ENCODE data around the gene DAB1.
"Not testable (repeated sequence)": the region's sequence is repeated elsewhere in the genome, so short reads cannot be mapped to it uniquely, and the experiment has no call there.

The DAB1 gene

DNA sequence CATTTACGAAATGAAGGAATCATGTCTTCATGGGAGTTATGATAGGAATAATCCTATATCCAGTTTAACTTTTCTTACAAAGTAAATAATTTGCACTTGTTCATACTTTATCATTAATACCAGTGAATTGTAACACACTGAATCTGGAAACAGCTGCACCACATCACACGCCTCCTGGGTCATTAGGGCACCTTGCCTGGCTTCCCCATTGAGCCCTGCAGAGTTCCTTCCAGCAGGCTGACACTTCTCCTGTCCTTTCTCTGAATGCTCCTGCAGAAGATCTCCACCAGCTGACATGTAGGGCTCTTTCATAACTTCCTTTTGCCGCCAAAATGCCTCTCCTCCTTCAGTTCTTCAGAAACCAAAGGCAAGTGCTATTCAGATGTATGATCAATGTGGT lies 201.1 kb downstream of the DAB1 start:
- ATAC-seq (replicated peaks) (no peak), DNase-seq (no peak)
- peaks cover 0 to 5% of the 10 kb centered on the region in 2 donors for H3K27me3 Mint-ChIP-seq
- no peaks in the 10 kb centered on the region for H3K4me1 Mint-ChIP-seq (ENCODE audit: low read depth in 2 of 2)
- no peaks in the 10 kb centered on the region for H3K36me3 Mint-ChIP-seq (ENCODE audit: insufficient read depth)
- H3K4me3 Mint-ChIP-seq: no peak overlapping the region
- no peak overlapping the region for H3K27ac Mint-ChIP-seq
- H3K9me3 Mint-ChIP-seq: peaks cover 0 to 5% of the 10 kb centered on the region in 2 donors

- peaks cover 0 to 3% of the 10 kb centered on the region in 2 donors for H3K27me3 Mint-ChIP-seq
- no peak for DNase-seq
- H3K4me3 Mint-ChIP-seq: no peak overlapping the region
- H3K9me3 Mint-ChIP-seq: peaks cover 0 to 5% of the 10 kb centered on the region in 2 donors
- no peaks in the 10 kb centered on the region for H3K36me3 Mint-ChIP-seq (ENCODE audit: insufficient read depth)
- no peak for ATAC-seq (replicated peaks)
- H3K4me1 Mint-ChIP-seq (ENCODE audit: low read depth in 2 of 2): no peaks in the 10 kb centered on the region
- H3K27ac Mint-ChIP-seq: no peak overlapping the region
Observed at GRCh38 chr1:57222307-57222706, 201.6 kb downstream of the DAB1 start.

DNA sequence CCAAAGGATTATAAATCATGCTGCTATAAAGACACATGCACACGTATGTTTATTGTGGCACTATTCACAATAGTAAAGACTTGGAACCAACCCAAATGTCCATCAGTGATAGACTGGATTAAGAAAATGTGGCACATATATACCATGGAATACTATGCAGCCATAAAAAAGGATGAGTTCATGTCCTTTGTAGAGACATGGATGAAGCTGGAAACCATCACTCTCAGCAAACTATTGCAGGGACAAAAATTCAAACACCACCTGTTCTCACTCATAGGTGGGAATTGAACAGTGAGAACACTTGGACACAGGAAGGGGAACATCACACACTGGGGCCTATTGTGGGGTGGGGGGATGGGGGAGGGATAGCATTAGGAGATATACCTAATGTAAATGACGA lies 203.0 kb downstream of the DAB1 start:
- not testable (repeated sequence) for H3K9me3 Mint-ChIP-seq; ATAC-seq (replicated peaks); H3K36me3 Mint-ChIP-seq (ENCODE audit: insufficient read depth); H3K4me3 Mint-ChIP-seq; DNase-seq; H3K27me3 Mint-ChIP-seq; H3K4me1 Mint-ChIP-seq (ENCODE audit: low read depth in 2 of 2); H3K27ac Mint-ChIP-seq

- no peak for DNase-seq
- Mint-ChIP-seq H3K4me1 (ENCODE audit: low read depth in 2 of 2) (no peaks in the 10 kb centered on the region), H3K36me3 (ENCODE audit: insufficient read depth) (no peaks in the 10 kb centered on the region), H3K27ac (no peak overlapping the region), H3K9me3 (peaks cover 0 to 3% of the 10 kb centered on the region in 2 donors), H3K4me3 (no peak overlapping the region), H3K27me3 (no peaks in the 10 kb centered on the region)
- no peak for ATAC-seq (replicated peaks)
Observed at GRCh38 chr1:57218487-57219079, 205.3 kb downstream of the DAB1 start.

DNA sequence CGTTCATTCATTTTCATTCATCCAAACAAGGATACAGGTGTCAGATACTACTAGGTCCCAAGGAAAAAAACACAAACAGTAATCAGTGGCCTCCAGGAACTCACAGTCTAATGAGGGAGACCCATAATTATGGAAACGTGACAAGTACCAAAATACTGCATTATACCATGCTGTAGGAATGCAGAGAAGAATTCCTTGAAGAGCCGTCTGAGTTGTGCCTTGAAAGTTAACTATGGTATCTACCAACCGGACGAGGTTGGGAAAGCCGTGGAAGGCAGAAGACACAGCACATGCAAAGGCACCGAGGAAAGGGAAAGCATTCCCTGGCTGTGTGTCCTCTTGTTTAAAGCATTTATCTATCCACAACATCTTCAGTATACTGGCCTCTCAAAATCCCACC lies 206.0 kb downstream of the DAB1 start:
- H3K9me3 Mint-ChIP-seq: peaks cover 0 to 3% of the 10 kb centered on the region in 2 donors
- no peak overlapping the region for H3K4me3 Mint-ChIP-seq
- ATAC-seq (replicated peaks) (no peak), DNase-seq (no peak)
- no peaks in the 10 kb centered on the region for H3K27me3 Mint-ChIP-seq
- no peaks in the 10 kb centered on the region for H3K4me1 Mint-ChIP-seq (ENCODE audit: low read depth in 2 of 2)
- H3K36me3 Mint-ChIP-seq (ENCODE audit: insufficient read depth): no peaks in the 10 kb centered on the region
- no peak overlapping the region for H3K27ac Mint-ChIP-seq

DNA sequence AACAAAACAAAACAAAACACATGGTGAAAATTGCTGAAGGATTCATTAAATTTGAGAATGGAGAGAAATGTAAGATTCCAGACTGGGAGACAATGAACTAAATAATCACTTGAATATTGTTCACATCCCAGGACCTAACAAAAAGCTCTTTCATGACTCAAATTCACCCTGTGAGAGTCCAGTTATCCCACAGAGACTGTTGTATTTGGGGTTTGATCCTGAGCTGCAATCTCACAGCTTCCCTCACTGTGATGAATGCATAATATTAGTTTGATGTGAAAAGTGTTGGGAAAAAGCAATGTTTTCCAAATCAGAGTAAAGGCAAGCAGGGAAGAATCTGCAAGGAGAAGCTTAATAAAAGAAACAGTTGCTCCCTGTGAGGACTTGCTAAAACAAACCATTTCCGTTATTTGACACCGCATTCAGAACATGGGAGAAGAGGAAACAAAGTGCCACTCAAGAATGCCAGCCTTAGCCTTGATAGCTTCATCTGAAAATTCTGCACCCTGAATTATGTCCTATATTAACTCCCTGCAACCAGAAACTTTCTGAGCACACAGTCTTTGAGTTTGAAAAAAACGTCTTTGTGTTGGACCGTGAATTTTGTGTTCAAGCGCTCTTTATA lies 208.8 kb downstream of the DAB1 start:
- Mint-ChIP-seq H3K27me3 (no peaks in the 10 kb centered on the region), H3K27ac (no peak overlapping the region), H3K4me1 (ENCODE audit: low read depth in 2 of 2) (no peaks in the 10 kb centered on the region), H3K9me3 (peaks cover 0 to 3% of the 10 kb centered on the region in 2 donors), H3K36me3 (ENCODE audit: insufficient read depth) (no peaks in the 10 kb centered on the region), H3K4me3 (no peak overlapping the region)
- no peak for ATAC-seq (replicated peaks)
- no peak for DNase-seq

GRCh38 chr1:57210881-57211280 lies 213.0 kb downstream of the DAB1 start:
- no peak overlapping the region for H3K27ac Mint-ChIP-seq
- no peaks in the 10 kb centered on the region for H3K36me3 Mint-ChIP-seq (ENCODE audit: insufficient read depth)
- ATAC-seq (replicated peaks) (no peak), DNase-seq (no peak)
- no peaks in the 10 kb centered on the region for H3K4me1 Mint-ChIP-seq (ENCODE audit: low read depth in 2 of 2)
- no peaks in the 10 kb centered on the region for H3K9me3 Mint-ChIP-seq
- H3K4me3 Mint-ChIP-seq: no peak overlapping the region
- H3K27me3 Mint-ChIP-seq: peaks cover 0 to 8% of the 10 kb centered on the region in 2 donors

GRCh38 chr1:57209495-57209894 lies 214.4 kb downstream of the DAB1 start:
- Mint-ChIP-seq H3K36me3 (ENCODE audit: insufficient read depth) (no peaks in the 10 kb centered on the region), H3K4me1 (ENCODE audit: low read depth in 2 of 2) (no peaks in the 10 kb centered on the region), H3K27me3 (peaks cover 0 to 8% of the 10 kb centered on the region in 2 donors), H3K4me3 (no peak overlapping the region), H3K9me3 (no peaks in the 10 kb centered on the region), H3K27ac (no peak overlapping the region)
- no peak for ATAC-seq (replicated peaks)
- DNase-seq: no peak

GRCh38 chr1:57208741-57209302 lies 215.0 kb downstream of the DAB1 start:
- no peak overlapping the region for H3K27ac Mint-ChIP-seq
- no peak overlapping the region for H3K4me3 Mint-ChIP-seq
- H3K27me3 Mint-ChIP-seq: peaks cover 0 to 8% of the 10 kb centered on the region in 2 donors
- ATAC-seq (replicated peaks) (no peak), DNase-seq (no peak)
- no peaks in the 10 kb centered on the region for H3K4me1 Mint-ChIP-seq (ENCODE audit: low read depth in 2 of 2)
- no peaks in the 10 kb centered on the region for H3K9me3 Mint-ChIP-seq
- H3K36me3 Mint-ChIP-seq (ENCODE audit: insufficient read depth): no peaks in the 10 kb centered on the region

DNA sequence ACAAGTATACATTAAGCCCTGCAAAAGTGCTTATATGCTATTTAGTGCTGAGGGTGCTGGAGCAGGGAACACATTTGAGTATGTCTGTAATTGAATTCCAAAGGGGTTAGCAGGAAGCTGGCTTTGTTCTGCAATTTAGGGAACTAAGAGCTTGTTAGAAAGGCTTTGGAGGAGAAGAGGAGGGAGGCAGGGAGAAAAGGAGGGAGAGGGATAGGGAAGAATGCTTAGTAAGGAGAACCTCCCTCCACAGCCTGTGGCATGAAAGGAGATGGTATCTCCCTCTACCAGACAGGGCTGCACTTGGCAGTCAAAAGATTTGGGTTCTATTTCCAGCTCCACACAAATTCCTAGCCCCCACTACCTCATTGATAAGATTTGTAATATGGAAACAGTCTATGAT lies 217.8 kb downstream of the DAB1 start:
- no peaks in the 10 kb centered on the region for H3K36me3 Mint-ChIP-seq (ENCODE audit: insufficient read depth)
- ATAC-seq (replicated peaks) (no peak), DNase-seq (no peak)
- peaks cover 3 to 6% of the 10 kb centered on the region in 2 donors for H3K9me3 Mint-ChIP-seq
- no peak overlapping the region for H3K4me3 Mint-ChIP-seq
- H3K27ac Mint-ChIP-seq: no peak overlapping the region
- H3K27me3 Mint-ChIP-seq: peaks cover 0 to 8% of the 10 kb centered on the region in 2 donors
- no peaks in the 10 kb centered on the region for H3K4me1 Mint-ChIP-seq (ENCODE audit: low read depth in 2 of 2)

- ATAC-seq (replicated peaks): no peak
- Mint-ChIP-seq H3K4me3 (no peak overlapping the region), H3K4me1 (ENCODE audit: low read depth in 2 of 2) (no peaks in the 10 kb centered on the region), H3K9me3 (peaks cover 3 to 6% of the 10 kb centered on the region in 2 donors), H3K27me3 (peaks cover 0 to 8% of the 10 kb centered on the region in 2 donors), H3K36me3 (ENCODE audit: insufficient read depth) (no peaks in the 10 kb centered on the region), H3K27ac (no peak overlapping the region)
- no peak for DNase-seq
Observed at GRCh38 chr1:57204942-57205787, 218.7 kb downstream of the DAB1 start.

DNA sequence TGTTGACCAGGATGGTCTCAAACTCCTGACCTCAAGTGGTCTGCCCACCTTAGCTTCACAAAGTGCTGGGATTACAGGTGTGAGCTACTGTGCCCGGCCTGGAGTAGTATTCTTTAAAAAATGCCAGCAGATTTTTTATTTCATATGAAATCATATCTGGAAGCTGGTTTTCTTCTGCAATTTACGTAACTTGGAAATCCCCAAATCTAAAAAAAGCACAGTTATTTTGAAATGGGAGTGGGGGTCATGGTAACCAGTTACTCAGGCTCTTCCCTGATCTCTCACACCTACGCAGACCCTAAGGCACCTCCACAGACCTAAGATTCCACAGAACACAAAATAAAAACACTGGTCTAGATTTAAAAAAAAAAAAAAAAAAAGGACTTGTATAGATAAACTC lies 219.8 kb downstream of the DAB1 start:
- Mint-ChIP-seq H3K27me3 (no peaks in the 10 kb centered on the region), H3K36me3 (ENCODE audit: insufficient read depth) (no peaks in the 10 kb centered on the region), H3K4me1 (ENCODE audit: low read depth in 2 of 2) (no peaks in the 10 kb centered on the region), H3K9me3 (peaks cover 3 to 6% of the 10 kb centered on the region in 2 donors), H3K27ac (no peak overlapping the region), H3K4me3 (no peak overlapping the region)
- DNase-seq (no peak), ATAC-seq (replicated peaks) (no peak)

DNA sequence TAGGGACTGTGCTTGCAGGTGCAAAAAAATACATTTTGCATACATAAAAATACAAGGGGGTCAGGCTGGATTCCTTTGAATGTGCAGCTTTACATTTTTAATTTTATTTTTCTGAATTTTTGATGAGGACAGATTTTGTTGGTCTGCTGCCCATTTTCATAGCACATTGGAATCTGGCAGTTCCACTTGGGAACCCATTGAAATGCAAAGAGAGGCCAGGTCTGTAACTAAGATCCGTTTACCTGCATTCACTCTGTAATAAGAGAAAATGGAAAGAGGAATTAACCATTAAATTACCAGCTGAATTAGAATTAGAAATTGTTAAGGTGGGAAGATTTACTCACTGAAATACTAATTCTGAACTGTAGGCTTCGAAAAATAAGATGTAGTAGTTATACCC lies 221.6 kb downstream of the DAB1 start:
- DNase-seq: no peak
- no peak overlapping the region for H3K4me3 Mint-ChIP-seq
- no peak overlapping the region for H3K27ac Mint-ChIP-seq
- H3K4me1 Mint-ChIP-seq (ENCODE audit: low read depth in 2 of 2): no peaks in the 10 kb centered on the region
- H3K27me3 Mint-ChIP-seq: no peaks in the 10 kb centered on the region
- no peaks in the 10 kb centered on the region for H3K36me3 Mint-ChIP-seq (ENCODE audit: insufficient read depth)
- ATAC-seq (replicated peaks): no peak
- peaks cover 3 to 6% of the 10 kb centered on the region in 2 donors for H3K9me3 Mint-ChIP-seq

Measured in effector memory CD8-positive, alpha-beta T cell (primary cell).